Left kidney (tissue), 2 donors: ENCODE results near the gene SMS. TPM values are rescaled to one million over a fixed set of nuclear protein-coding genes. Genes with fewer than 3 reads are reported as not detected.
"Not testable (repeated sequence)": the region's sequence is repeated elsewhere in the genome, so short reads cannot be mapped to it uniquely, and the experiment has no call there.

Source experiments
- DNase-seq: peaks from one replicate; pipeline ENCODE4 v3.0.0-alpha.2; 2013
- polyA plus RNA-seq: library from polyadenylated mRNA; unstranded; fragments of 120-200 nt; gene quantifications from one replicate; pipeline ENCODE4 v1.2.1, GENCODE V29; 2013; ENCODE audit not compliant: insufficient read length

SMS gene
- polyA plus RNA-seq, 1 donor, result 152 TPM

DNA sequence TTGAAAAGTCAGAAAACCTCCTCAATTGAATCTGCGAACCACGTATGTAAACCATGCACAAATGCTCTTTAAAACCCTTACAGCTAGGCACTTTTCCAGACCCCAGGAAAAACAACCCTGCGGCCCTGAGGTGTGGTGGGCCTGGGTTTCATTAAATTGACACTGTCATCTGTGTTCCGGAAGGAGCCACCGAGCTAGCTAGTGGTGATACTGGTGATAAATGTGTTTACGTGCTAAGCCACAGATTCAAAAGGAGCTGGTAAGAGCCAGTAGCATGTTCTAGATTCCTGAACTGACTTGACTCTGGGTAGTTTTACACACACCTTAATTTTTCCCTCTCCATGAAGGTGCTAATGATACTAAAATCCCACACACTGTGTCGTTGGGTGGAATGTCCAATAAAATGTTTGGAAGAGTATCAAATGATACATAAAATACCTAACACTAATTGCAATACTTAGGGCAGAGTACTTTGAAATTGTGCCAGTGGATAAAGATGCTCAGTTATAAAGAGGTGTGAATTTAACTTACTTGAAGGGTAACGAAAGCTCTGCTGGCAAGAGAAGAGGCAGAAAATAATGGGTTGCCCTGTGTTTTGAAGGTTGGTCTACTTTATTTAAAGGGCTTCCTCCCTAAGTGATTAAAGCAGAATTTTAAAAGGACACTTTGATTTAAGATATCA lies 8.5 kb downstream of the SMS start:
- no peak for DNase-seq

DNA sequence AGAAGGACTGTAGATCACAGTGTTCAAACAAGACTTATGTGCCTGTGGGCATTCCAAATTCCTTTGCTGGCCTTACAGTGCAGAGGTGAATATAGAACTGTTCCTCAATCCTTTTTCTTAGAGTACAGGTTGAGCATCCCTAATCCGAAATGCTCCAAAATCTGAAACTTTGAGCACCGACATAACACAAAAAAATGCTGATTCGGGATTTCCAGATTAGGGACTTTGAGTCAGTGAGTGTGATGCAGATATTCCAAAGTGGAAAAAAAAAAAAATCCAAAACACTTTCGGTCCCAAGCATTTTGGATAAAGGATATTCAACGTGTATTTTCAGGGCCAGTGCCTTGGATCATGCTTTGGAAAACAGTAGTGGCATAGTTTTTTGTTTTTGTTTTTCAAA lies 9.2 kb downstream of the SMS start:
- no peak for DNase-seq

DNA sequence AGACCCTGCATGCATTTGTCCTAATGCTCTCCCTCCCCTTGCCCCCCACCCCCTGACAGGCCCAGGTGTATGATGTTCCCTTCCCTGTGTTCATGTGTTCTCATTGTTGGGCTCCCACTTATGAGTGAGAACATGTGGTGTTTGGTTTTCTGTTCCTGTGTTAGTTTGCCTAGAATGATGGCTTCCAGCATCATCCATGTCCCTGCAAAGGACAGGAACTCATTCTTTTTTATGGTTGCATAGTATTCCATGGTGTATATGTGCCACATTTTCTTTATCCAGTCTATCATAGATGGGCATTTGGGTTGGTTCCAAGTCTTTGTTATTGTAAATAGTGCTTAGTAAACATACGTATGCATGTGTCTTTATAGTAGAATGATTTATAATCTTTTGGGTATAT lies 10.0 kb downstream of the SMS start:
- not testable (repeated sequence) for DNase-seq

DNA sequence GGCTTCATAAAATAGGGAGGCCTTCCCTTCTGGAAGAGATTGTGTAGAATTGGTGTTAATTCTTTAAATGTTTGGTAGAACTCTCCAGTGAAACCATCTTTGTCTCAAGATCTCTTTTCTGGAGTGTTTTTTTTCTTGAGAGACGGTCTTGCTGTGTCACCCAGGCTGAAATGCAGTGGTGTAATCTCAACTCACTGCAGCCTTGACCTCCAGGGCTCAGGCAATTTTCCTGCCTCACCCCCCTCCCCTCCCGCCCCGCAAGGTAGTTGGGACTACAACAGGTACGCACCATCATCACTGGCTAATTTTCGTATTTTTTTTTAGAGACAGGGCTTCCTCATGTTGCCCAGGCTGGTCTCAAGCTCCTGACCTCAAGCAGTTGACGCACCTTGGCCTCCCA lies 12.1 kb downstream of the SMS start:
- no peak for DNase-seq

DNA sequence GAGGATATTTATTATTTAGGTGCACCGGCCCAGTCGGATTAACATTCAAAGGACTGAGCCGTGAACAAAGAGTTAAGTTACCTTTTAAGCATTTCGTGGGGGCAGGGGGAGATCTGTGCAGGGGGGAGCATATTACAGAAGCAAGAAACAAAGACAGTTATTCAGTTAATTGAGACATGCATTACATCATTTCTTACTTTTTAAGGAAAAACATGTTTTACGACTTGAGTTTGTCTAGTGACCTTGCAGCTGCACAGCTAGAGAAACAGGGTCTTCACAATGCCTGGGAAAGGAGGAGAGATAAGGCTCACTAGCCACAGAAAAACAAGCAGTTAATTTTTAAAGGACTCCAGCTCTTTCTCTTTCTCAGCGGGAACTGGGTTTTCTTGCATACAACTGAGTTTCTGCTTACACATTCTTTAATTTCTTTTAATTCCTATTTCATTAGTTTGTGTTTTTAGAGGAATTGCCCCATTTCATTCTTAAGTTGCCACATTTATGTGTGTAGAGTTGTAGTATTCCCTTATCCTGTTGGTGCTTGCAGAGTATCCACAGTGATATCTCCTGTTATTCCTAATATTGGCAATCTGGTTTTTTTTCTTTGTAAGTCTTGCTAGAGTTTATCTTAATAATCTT lies 12.8 kb downstream of the SMS start:
- not testable (repeated sequence) for DNase-seq

DNA sequence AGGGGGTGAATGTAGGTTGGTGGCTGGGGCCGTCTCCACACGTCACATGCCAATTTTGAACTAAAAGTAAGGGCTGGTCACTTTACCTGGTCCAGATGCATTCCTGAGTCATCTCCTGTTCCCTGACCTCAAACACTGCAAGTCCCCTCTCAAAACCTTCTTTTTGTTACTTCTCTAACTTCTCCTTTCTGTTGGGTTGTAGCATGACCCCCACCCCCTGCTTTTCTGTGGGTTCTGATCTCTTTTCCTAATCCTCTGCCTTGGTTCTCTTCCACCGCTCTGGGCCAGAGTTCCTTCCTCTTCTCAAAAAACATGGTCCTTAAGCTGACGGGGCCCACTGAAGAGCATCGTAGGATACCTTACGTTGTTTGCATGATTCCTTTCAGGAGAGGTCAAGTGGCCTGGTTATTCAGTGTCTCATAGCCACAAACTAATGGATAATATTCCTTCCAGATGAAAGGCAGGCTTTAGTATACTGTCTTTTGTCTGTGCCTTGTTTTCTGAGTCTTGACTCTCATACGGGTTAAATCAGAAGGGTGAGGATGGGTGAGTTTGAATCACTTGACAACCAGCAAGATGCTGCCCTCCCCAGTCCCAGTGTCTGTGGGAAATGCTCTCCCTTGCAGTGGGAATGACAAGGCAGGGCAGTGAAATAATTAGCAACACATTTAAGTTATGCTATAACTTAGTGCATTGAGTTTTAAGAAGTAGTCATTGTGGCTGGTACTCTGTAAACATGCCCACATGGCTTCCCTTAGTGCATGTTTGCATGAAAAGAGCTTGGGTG lies 15.1 kb downstream of the SMS start:
- no peak for DNase-seq

DNA sequence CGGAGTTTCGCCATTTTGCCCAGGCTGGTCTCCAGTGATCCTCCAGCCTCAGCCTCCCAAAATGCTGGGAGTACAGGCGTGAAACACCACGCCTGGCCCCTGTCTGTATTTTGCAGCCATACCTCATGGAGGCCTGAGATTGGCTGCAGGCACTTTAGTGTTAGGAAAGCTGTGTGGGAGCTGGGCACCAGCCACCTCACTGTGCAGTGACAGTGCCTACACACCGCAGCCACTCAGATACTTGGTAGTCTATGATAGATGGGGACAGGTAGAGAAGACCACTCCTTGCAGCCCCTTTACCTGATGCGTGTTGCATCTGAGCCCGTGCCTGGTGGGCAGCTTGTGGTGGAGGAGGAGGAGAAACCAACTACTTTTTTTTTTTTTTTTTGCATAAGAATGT lies 16.3 kb downstream of the SMS start:
- no peak for DNase-seq

DNA sequence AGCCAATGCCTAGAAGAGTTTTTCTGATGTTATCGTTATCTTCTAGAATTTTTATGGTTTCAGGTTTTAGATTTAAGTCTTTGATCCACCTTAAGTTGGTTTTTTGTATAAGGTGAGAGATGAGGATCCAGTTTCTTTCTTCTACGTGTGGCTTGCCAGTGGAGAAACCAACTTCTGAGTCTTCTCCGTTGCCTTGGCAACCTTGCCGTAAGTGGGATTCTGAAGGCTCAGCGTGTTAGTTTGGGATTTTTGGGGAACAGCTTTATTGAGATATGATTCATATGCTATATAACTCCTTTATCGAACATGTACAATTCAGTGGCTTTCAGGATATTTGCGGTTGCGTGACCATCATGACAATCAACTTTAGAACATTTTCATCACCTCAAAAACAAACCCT lies 17.7 kb downstream of the SMS start:
- no peak for DNase-seq

DNA sequence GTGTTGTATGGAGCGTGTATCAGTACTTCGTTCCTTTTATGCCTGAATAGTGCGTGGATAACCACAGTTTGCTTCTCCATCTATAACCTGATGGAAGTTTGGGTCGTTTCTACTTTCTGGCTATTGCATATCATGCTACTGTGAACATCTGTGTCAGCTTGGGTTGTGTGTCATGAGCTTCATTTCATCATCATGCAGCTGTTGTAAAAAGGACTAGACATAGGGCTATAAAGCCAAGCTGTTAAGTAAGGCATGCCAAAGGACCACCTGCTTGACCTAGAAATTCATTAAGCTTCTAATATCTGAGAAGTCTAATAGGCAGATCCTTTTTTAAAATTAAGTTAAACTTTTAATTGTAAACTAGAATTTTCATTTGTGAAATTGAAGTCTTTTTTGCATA lies 18.4 kb downstream of the SMS start:
- DNase-seq, result no peak

DNA sequence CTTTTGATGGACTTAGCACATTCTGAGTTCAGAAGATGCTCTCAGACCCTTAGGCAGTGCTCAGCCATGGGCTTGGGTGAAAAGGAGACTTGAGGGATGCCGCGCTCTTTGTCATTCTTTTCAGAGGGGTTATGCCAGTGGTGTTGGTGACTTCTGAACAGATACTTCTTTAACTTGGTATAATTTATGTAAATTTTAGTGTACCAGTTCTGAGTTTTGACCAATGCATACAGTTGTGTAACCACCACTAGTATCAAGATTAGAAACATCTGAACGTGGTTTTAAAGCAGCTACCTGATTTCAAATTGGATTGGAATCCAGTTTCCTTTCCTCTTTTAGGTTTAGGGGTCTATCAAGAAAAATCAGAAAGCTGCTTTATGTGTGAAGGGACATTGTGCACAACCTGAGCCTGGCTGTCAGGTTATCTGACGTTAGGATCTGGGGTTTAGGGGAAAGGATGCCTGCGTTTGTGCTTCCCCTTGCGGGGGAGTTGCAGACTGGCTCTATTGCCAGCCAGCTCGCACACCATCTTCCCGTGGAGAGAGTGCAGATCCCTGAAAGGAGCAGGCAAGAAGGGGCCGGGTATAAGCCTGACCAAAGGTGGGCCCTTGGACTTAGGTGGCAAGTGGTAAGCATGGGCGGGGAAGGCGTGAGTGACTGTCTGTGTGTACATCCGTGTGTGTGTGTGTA lies 19.0 kb downstream of the SMS start:
- DNase-seq, result no peak

DNA sequence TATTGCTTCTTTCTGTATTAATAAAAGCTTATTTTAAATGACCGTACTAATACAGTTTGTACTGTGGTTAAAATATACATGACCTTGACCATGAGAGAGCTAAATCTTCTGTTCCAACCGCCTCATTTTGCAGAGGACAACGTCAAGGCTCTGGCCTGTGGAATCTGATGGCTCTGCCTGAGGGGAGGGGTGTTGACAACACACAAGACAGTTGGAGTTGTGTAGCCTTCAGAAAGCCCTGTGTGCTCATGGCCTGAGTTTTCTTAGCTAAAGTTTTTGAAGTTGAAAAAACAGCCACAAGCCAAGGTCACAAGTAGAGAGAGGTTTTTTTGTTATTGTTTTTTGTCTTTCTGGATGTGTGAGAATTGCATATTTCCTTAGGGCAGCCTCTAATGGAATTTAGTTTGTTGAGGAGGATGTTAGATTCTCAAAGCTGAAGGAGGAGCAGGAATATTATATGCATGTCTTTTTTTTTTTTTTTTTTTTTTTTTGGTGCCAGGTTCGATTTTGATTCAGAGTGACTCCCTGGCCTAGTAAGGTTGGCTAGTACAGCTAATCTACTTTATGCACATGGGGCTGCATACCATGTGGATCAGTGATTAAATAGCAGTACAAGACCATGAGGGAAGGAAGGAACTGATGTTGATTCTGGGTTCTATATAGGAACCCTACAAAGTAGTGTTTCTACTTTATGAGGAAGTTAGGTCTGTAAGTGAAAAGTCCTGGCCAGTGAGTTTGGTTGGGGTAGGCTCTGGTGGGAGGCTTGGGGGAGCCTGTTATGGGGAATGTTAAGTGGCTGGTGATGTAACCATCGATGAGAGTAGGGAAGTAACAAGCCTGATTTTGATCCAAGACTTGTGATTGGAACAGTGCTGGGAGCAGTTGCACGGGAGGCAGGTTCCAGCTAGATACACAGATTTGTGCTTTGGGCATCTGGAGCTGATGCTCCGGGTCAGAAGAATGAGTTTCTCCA lies 20.3 kb downstream of the SMS start:
- DNase-seq, result no peak

DNA sequence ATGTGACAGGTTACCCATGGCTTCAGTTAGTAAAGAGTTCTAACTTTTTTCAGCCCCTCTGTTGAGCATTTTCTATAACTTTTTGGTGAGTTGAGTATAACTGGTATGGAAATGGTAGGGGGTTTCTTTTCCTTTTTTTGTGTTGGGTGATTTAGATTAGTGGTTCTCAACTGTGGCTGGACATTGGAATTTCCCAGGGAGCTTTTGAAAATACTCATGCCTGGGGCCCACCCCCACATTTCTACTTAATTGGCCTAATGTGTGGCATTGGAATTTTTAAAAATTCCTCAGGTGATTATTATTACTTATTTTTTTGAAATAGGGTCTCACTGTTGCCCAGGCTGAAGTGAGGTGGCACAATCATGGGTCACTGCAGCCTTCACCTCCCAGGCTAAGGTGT lies 21.9 kb downstream of the SMS start:
- DNase-seq, result no peak

DNA sequence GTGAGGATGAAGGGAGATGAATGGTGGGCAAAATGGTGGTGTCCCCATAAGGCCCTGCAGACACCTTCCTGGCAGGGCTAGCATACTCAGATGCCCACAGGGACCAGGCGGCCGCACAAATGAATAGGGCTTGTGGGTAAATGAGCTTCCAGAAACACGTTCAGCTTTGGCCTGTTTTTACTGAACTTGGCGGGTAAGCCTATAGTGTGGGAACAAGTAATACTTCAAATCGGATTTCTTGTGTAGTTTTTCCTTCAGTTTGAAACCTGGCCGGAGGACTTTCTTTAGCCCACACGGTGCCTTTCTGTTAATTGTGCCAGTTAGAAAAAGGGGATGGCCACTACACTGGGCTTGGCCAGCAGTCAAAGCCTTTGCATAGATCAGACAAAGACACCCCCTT lies 22.8 kb downstream of the SMS start:
- DNase-seq, result no peak

DNA sequence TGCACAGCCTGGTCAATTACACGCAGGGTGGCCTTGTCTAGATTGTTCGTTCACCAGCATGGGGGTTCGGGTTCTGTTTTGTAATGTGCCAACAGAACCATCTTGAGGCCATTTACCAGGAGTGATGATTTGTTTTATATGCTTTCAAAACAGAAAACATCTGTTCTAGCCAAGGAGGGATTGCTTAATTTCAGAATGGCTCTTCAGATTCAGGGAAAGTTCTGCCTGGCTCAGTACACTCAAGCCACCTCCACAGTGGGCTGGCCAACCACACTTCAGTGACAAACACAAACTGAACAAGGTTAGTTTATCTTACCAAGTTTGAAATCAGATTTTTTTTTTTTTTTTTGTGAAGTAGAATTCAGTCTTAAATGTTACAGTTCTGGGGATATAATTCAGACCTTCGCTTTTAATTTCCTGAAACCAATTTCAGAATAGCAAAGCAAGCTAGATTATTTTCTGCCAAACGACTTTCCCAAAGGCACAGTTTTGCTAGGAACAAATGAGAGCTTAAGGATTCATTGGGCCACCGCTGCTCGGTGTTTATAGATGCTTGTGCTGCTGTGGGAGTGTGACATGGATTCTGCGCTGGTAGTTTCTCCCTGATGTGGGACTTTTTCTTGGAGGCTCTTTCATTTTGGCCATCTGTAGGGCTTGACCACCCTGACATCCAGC lies 23.4 kb downstream of the SMS start:
- no peak for DNase-seq

DNA sequence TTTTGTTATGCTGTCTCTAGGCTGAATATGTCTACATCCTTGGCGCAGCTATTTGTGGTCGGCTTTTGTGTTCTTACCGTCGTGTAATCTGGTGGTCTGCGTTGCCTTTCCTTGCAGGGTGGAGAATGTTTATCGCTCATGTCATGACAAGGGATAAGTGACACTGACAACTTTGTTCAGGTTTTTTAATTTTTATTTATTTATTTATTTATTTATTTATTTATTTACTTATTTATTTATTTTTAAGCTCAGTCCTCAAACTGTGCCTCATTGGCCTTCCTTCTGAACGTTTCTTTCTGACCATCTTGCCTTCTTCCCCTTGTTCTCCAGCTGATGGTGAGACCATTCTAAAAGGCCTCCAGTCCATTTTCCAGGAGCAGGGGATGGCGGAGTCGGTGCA lies 26.4 kb downstream of the SMS start:
- no peak for DNase-seq

DNA sequence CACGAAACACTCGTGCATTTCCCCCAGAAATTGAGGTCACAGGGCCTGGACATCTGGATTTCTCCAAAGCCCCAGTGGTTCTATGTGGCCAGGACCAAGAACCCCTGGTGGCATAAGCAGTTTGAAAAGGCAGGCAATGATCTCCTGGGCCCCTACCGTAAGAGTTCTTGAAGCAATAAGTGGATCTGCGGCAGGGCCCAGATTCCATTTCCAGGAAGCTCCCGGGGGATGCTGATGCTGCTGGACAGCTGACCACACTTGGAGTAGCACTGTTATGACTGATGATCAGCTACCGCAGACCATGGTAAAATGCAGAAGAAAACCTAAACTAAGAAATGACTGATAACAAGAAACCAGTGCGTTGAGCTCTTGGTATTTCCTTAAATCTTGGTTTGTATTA lies 27.8 kb downstream of the SMS start:
- no peak for DNase-seq

DNA sequence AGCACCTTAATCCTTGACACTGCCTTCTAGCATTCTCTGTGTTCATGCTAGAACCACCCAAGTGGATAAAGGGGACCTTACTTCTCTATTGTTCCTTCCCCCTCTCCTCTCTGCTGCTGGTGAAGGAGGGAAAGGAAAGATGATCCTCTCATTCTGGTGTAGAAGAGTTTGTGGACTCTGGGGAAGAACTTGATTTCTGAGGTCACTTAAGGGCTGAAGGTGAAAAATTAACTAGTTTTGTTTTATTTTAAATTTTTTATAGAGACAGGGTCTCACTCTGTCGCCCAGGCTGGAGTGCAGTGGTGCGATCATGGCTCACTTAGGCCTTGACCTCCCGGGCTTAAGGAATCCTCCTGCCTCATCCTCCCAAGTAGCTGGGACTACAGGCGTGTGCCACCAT lies 29.8 kb downstream of the SMS start:
- no peak for DNase-seq

DNA sequence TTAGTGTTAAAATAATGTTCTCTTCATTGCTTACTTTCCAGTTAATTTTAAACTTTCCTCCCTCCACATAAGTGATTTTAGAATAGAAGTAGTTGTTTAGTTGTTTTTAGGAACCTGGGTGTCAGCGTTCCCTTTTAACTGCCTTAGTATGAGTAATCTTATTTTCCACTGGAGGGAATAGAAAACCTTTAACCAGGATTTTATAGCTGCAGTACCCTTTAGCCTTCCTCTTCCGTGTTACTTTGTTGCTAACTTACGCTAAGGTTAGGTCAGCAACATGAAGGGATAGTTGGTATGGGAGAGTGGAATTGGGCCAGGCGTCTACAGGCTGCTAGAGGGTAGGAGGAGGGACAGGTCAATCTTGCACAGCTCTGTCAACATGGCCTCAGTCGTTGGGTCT lies 31.5 kb downstream of the SMS start:
- DNase-seq, result no peak

DNA sequence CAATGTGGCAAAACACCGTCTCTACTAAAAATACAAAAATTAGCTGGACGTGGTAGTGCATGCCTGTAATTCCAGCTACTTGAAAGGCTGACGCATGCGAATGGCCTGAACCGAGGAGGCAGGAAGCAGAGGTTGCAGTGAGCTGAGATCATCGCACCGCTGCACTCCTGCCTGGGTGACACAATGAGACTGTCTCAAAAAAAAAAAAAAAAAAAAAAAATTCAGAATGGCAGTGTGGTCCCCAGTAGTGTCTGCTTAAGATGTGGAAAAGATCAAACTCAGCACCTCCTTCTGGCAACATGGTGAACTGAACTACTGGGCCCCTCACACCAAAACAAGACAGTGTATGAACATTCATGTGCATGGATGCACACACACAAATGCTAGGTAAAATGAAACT lies 32.2 kb downstream of the SMS start:
- DNase-seq, result no peak

DNA sequence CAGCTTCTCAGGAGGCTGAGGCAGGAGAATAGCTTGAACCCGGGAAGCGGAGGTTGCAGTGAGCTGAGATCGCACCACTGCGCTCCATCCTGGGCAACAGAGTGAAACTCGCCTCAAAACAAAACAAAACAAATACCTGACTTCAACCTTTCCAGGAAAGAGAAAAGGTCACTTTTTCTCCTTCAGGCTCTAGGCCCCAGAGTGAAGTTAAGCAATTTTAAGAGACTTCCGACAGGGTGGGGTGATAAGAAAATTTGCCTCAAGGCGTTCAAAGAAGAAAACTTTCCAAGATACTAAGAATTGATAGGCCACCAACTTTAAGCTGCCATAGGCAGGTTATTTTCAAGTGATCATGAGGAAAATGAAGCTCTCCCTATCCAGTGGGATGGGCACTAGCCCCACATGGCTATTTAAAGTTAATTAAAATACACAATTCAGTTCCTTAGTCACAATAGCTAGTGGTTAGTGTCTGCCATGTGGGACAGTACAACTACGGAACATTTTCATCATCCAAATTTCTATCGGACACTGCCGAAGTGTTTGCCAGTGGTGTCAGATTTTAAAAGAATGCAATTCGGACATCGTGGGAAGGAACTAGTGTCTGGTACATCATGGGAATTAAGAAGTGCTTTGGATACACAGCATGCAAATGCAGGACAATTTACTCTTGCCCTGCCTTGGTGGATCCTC lies 33.0 kb downstream of the SMS start:
- DNase-seq, result no peak

DNA sequence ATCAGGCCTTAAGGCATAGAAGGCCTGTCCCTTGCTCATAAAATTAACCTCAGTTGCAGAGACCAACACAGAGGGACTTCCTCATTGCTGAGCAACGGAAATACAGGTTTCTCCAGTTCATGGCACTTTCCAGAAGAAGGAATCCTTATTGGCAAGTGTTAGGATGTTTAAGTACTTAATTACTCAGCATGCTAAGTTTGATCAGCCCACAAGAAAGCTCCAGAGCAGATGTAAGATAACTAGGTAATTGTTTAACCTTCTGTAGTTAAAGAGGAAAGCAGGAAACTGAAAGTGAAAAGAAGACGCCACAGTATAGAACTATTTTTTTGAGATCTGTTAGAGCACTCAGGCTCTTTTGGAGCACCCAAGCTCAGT lies 33.5 kb downstream of the SMS start:
- DNase-seq, result no peak
